ENCODE data around the gene NOS3.

The NOS3 gene

DNA sequence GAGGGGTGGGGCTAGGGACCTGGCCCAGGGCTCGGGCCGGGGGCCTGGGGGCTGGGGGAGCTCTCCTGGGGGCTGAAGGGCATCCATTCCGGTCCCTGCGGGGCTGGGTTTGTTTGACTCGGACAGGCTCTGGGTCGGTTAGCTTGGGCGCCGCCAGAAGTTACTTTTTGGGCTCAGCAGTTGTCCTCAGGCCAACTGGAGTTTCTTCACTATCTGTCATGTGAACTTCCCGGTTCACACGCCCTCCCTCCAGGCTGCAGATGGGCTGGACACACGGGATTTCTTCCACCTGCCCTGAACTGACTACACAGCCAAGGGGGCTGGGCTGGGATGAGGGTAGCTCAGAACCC is 72.4 kb downstream of the NOS3 start:
- DNase-seq: no peak

More for the DNA sequence above, 72.4 kb downstream of the NOS3 start:
- no peak overlapping the region for H2AFZ ChIP-seq (ENCODE audit: low read depth, low read length)
- peaks cover 30% of the 10 kb centered on the region for H3K79me2 ChIP-seq (ENCODE audit: insufficient read depth, low read length)
- TF ChIP-seq, protein P1, sequence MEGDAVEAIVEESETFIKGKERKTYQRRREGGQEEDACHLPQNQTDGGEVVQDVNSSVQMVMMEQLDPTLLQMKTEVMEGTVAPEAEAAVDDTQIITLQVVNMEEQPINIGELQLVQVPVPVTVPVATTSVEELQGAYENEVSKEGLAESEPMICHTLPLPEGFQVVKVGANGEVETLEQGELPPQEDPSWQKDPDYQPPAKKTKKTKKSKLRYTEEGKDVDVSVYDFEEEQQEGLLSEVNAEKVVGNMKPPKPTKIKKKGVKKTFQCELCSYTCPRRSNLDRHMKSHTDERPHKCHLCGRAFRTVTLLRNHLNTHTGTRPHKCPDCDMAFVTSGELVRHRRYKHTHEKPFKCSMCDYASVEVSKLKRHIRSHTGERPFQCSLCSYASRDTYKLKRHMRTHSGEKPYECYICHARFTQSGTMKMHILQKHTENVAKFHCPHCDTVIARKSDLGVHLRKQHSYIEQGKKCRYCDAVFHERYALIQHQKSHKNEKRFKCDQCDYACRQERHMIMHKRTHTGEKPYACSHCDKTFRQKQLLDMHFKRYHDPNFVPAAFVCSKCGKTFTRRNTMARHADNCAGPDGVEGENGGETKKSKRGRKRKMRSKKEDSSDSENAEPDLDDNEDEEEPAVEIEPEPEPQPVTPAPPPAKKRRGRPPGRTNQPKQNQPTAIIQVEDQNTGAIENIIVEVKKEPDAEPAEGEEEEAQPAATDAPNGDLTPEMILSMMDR (IDR thresholded peaks at IDR 0.05; ENCODE audit: borderline replicate concordance, extremely low read depth, low read length, poor library complexity, severe bottlenecking): no peak
- no peak for TF ChIP-seq EZH2 (IDR thresholded peaks at IDR 0.05; ENCODE audit: borderline replicate concordance, low read depth, low read length, severe bottlenecking)
- no peaks in the 10 kb centered on the region for H3K27me3 ChIP-seq (ENCODE audit: insufficient read depth, low read length, poor library complexity)
- no peak overlapping the region for H3K4me3 ChIP-seq (ENCODE audit: low read depth in 1 of 2, low read length in 2 of 2)
- H4K20me1 ChIP-seq (ENCODE audit: insufficient read depth, low read length): peaks cover 37% of the 10 kb centered on the region
- peaks cover 40% of the 10 kb centered on the region for H3K4me1 ChIP-seq (ENCODE audit: insufficient read depth, low read length)
- H3K4me2 ChIP-seq (ENCODE audit: insufficient read depth, low read length): no peak overlapping the region
- H3K9ac ChIP-seq (ENCODE audit: low read depth, low read length): no peak overlapping the region
- no peak overlapping the region for H3K27ac ChIP-seq (ENCODE audit: low read length)
- H3K9me3 ChIP-seq (ENCODE audit: insufficient read depth, low read length, severe bottlenecking): no peaks in the 10 kb centered on the region
- H3K36me3 ChIP-seq (ENCODE audit: insufficient read depth, low read length): peaks cover 63% of the 10 kb centered on the region
- ATAC-seq (ENCODE audit: insufficient read depth, low read depth): no peak

All from DND-41 (cell line).